ENCODE results near the gene ADISSP.

The ADISSP gene

GRCh38 chr20:3712279-3712873 is 55.2 kb downstream of the ADISSP start, which contains the start of gene SIGLEC1:
Gene SIGLEC1 (minus strand): TSS chr20:3712600. CDS start chr20:3707128, 5,472 bp downstream.
- no peak within 1 kb of the TSS for H2AFZ ChIP-seq (ENCODE audit: low read depth, low read length)
- H3K4me3 ChIP-seq (ENCODE audit: low read length) = no peak within 1 kb of the TSS
- H3K36me3 ChIP-seq (ENCODE audit: insufficient read depth, low read length) = no peaks in the 10 kb centered on the region
- no peaks in the 10 kb centered on the region for H3K4me1 ChIP-seq (ENCODE audit: insufficient read depth, low read length)
- no peaks in the 10 kb centered on the region for H3K9me3 ChIP-seq (ENCODE audit: low read length)
- H3K27me3 ChIP-seq (ENCODE audit: insufficient read depth, low read length) = no peaks in the 10 kb centered on the region

DNA sequence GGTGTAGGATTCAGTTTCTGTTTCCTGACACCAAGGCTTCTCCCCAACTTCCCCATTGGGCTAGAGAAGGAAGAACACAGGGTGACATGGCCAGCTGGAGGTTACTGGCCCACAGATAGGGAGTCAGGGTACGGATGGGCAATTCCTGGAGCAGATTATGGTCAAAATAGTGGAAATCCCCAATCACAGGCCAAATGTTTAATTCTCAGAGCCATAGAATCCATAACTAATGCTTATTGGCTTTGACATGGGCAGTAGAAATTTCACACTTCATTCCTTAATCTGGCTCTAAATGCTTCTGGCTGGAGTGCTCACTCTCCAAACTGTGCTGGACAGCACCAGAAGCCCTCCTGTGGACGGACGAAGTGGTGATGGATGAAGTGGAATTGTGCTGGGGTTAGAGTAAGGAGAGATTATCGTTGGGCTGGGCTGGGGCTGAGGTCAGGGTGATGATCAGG is 56.0 kb downstream of the ADISSP start:
- Histone ChIP-seq H3K36me3 (ENCODE audit: insufficient read depth, low read length) (no peaks in the 10 kb centered on the region), H2AFZ (ENCODE audit: low read depth, low read length) (no peak overlapping the region), H3K4me1 (ENCODE audit: insufficient read depth, low read length) (no peaks in the 10 kb centered on the region)

GRCh38 chr20:3710703-3711483 is 56.7 kb downstream of the ADISSP start:
- Histone ChIP-seq H3K36me3 (ENCODE audit: insufficient read depth, low read length) (no peaks in the 10 kb centered on the region), H3K27me3 (ENCODE audit: insufficient read depth, low read length) (peaks cover 7% of the 10 kb centered on the region), H2AFZ (ENCODE audit: low read depth, low read length) (no peak overlapping the region), H3K9me3 (ENCODE audit: low read length) (no peaks in the 10 kb centered on the region), H3K4me1 (ENCODE audit: insufficient read depth, low read length) (no peaks in the 10 kb centered on the region), H3K4me3 (ENCODE audit: low read length) (no peak overlapping the region)

More for the DNA sequence above, 56.0 kb downstream of the ADISSP start:
- H3K27me3 ChIP-seq (ENCODE audit: insufficient read depth, low read length) = peaks cover 3% of the 10 kb centered on the region
- no peak overlapping the region for H3K4me3 ChIP-seq (ENCODE audit: low read length)
- no peaks in the 10 kb centered on the region for H3K9me3 ChIP-seq (ENCODE audit: low read length)

- Histone ChIP-seq H2AFZ (ENCODE audit: low read depth, low read length) (no peak overlapping the region), H3K36me3 (ENCODE audit: insufficient read depth, low read length) (no peaks in the 10 kb centered on the region), H3K4me3 (ENCODE audit: low read length) (no peak overlapping the region), H3K9me3 (ENCODE audit: low read length) (no peaks in the 10 kb centered on the region), H3K27me3 (ENCODE audit: insufficient read depth, low read length) (peaks cover 7% of the 10 kb centered on the region), H3K4me1 (ENCODE audit: insufficient read depth, low read length) (no peaks in the 10 kb centered on the region)
These were observed 57.5 kb downstream of the ADISSP start for GRCh38 chr20:3710011-3710466.

DNA sequence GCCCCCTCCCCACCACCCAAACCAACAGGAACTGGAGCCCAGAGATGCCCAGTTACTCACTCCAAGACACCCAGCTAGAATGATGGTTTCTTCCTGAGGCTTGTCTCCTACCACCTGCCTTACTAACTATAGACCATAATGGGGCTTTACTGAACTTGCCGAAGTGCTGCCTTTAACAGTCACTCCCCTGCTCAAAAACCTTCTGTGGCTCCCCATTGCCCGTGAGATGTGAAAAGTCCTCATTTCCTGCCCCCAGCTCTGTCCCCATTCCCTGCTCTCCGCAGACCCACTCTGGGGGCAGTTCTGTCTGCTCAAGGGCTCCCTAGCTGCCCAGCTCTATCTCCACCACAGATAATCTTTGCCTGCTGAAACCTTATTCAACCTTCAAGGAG is 60.0 kb downstream of the ADISSP start:
- no peak overlapping the region for H3K4me3 ChIP-seq (ENCODE audit: low read length)
- no peaks in the 10 kb centered on the region for H3K9me3 ChIP-seq (ENCODE audit: low read length)
- H3K27me3 ChIP-seq (ENCODE audit: insufficient read depth, low read length) = peaks cover 7% of the 10 kb centered on the region
- H3K36me3 ChIP-seq (ENCODE audit: insufficient read depth, low read length) = no peaks in the 10 kb centered on the region
- H3K4me1 ChIP-seq (ENCODE audit: insufficient read depth, low read length) = no peaks in the 10 kb centered on the region
- no peak overlapping the region for H2AFZ ChIP-seq (ENCODE audit: low read depth, low read length)

- Histone ChIP-seq H3K4me1 (ENCODE audit: insufficient read depth, low read length) (no peaks in the 10 kb centered on the region), H3K9me3 (ENCODE audit: low read length) (no peaks in the 10 kb centered on the region), H3K27me3 (ENCODE audit: insufficient read depth, low read length) (peaks cover 7% of the 10 kb centered on the region), H3K36me3 (ENCODE audit: insufficient read depth, low read length) (no peaks in the 10 kb centered on the region), H2AFZ (ENCODE audit: low read depth, low read length) (no peak overlapping the region), H3K4me3 (ENCODE audit: low read length) (no peak overlapping the region)
These were observed 60.6 kb downstream of the ADISSP start for GRCh38 chr20:3706774-3707507.

DNA sequence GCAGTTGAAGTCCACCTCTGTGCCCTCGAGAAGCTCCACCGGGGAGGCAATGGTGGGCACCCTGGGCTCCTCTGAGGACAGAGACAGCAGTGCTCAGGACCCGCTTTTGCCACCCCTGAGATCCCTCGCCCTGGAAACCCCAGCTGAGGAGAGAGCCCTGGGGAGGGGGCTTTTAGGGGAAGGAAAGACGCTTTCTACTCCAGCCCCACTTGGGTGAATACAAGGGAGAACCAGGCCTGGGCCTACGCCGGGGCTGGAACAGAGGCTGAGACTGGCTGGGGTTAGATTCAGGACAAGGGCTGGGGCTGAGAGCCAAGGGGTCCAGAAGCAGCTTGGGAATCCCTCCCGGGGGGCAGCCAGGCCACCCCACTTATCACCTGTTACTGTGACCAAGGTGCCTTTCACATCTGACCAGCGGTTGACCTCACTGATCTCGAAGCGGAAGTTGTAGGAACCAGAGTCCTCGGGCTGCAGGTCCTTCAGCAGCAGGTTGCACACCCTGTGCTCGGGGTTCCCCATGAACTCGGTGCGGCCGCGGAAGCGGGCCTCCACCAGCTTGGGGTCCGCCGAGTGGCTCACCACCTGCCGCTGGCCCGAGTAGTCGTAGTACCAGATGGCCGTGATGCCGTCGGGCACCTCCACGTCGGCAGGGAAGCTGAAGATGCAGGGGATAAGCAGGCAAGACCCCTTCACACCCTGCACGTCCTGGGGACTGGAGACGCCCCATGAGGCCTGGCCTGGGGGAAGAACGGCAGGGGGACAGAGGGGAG is 61.4 kb downstream of the ADISSP start:
- Histone ChIP-seq H3K4me3 (ENCODE audit: low read length) (no peak overlapping the region), H3K27me3 (ENCODE audit: insufficient read depth, low read length) (peaks cover 7% of the 10 kb centered on the region), H2AFZ (ENCODE audit: low read depth, low read length) (no peak overlapping the region), H3K36me3 (ENCODE audit: insufficient read depth, low read length) (no peaks in the 10 kb centered on the region), H3K4me1 (ENCODE audit: insufficient read depth, low read length) (no peaks in the 10 kb centered on the region), H3K9me3 (ENCODE audit: low read length) (no peaks in the 10 kb centered on the region)

DNA sequence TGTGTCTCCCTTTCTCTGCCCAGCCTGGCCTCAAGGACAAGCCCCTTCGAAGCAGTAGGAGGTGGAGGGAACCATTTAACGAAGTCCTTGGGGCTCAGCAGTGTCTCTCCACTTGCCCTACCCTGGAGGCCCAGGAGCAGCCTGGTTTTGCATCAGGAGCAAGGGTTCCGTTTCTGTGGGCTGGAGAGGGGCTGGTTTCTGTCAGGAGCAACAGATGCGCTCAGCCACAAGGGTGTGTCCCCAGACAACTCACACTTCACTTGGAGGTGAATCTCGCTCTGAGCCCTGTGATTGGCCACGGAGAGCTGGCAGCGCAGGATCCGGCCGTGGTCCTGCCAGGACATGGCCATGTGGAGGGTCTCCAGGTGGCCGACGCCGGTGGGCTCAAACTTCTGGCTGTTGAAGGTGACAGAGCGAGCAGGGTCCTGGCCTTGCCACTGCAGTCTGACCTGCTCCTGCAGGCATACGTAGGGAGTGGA is 62.0 kb downstream of the ADISSP start:
- Histone ChIP-seq H3K9me3 (ENCODE audit: low read length) (no peaks in the 10 kb centered on the region), H3K4me1 (ENCODE audit: insufficient read depth, low read length) (no peaks in the 10 kb centered on the region), H3K4me3 (ENCODE audit: low read length) (no peak overlapping the region), H2AFZ (ENCODE audit: low read depth, low read length) (no peak overlapping the region), H3K27me3 (ENCODE audit: insufficient read depth, low read length) (peaks cover 7% of the 10 kb centered on the region), H3K36me3 (ENCODE audit: insufficient read depth, low read length) (no peaks in the 10 kb centered on the region)

DNA sequence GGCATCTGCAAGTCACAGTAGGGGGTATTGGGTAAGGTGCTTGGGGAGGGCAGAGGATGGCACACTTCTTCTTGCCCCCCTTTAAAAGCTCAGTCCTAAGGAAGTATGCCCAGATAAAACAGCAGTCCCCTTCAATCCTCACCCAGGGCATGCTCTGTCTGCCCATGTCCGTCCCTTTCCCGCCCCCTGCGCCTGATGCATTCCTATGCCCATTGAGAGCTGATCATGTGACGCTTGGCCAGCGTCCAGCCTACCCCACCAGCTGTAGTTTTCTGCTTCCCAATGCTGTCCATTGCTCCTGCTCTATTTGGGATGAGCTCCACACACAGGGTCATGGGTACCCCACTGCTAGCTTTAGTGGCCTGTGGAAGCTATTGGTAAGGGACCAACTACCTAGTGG is 63.5 kb downstream of the ADISSP start:
- Histone ChIP-seq H3K4me1 (ENCODE audit: insufficient read depth, low read length) (no peaks in the 10 kb centered on the region), H3K27me3 (ENCODE audit: insufficient read depth, low read length) (peaks cover 7% of the 10 kb centered on the region), H3K4me3 (ENCODE audit: low read length) (no peak overlapping the region), H2AFZ (ENCODE audit: low read depth, low read length) (no peak overlapping the region), H3K36me3 (ENCODE audit: insufficient read depth, low read length) (no peaks in the 10 kb centered on the region), H3K9me3 (ENCODE audit: low read length) (no peaks in the 10 kb centered on the region)
